ENCODE measurements around the gene DDOST.

The DDOST gene

DNA sequence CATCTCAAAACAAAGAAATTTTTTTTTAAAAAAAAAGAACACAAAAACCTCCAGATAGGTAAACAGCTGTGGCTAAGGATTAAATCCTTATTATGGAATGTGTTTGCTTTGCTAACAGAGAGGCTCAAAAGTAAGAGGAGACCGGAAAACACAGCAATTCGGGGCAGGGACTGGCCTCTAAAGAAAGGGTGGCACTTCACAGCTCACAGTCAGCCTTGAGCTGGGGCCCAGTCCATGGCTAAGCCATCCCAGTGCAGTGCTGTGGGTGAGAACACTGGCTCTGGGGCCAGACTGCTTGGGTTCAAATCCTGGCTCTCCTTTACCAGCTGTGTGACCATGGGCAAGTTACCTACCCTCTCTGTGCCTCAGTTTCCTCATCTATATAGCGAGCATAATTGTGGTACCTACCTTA, 28.5 kb upstream of the DDOST start:
- peaks cover under 1% of the 10 kb centered on the region for H3K4me1 ChIP-seq (ENCODE audit: control insufficient read depth, insufficient read depth, low read depth, low read length)
- peaks cover 0 to 5% of the 10 kb centered on the region in 2 experiments for H3K36me3 ChIP-seq (ENCODE audit: control insufficient read depth in 1 of 2, insufficient read depth in 2 of 2, low read depth in 1 of 2, low read length in 2 of 2)
- H3K14ac ChIP-seq (ENCODE audit: low read length in 2 of 2), result no peak overlapping the region
- no peak overlapping the region for H2BK120ac ChIP-seq (ENCODE audit: low read depth, low read length)
- 95% methylated on average over 3 of the region's 3 CpGs for WGBS
- no peak overlapping the region for H2AK5ac ChIP-seq (ENCODE audit: low read length, severe bottlenecking)
- no peak overlapping the region for H3K4ac ChIP-seq (ENCODE audit: low read depth in 1 of 2, low read length in 2 of 2)
- no peak overlapping the region for H2BK15ac ChIP-seq (ENCODE audit: low read depth, poor library complexity, severe bottlenecking)
- no peak overlapping the region for H3K23ac ChIP-seq (ENCODE audit: low read length in 2 of 2)
- no peak overlapping the region for H3K18ac ChIP-seq (ENCODE audit: low read depth in 1 of 2, low read length in 2 of 2)
- no peak overlapping the region for H3K9ac ChIP-seq (ENCODE audit: low read length)
- no peaks in the 10 kb centered on the region for H3K9me3 ChIP-seq (ENCODE audit: control insufficient read depth, low read length)
- H4K8ac ChIP-seq (ENCODE audit: low read length), result no peak overlapping the region
- H2BK12ac ChIP-seq (ENCODE audit: low read length in 2 of 2), result no peak overlapping the region
- no peak overlapping the region for H3K4me3 ChIP-seq (ENCODE audit: insufficient read depth in 1 of 2, low read depth in 1 of 2, low read length in 2 of 2)
- no peak overlapping the region for H4K91ac ChIP-seq (ENCODE audit: low read length)
- no peak overlapping the region for H3K27ac ChIP-seq (ENCODE audit: low read length, poor library complexity, severe bottlenecking)
- DNase-seq, result no peak
- no peaks in the 10 kb centered on the region for H3K79me1 ChIP-seq (replicated peaks; ENCODE audit: low read length, poor library complexity, severe bottlenecking)
- H2AFZ ChIP-seq (ENCODE audit: low read depth, low read length), result no peak overlapping the region
- H3K4me2 ChIP-seq (ENCODE audit: low read length, poor library complexity, severe bottlenecking), result no peak overlapping the region
- H2BK5ac ChIP-seq (ENCODE audit: low read depth, low read length, poor library complexity, severe bottlenecking), result no peak overlapping the region
- peaks cover 0 to 3% of the 10 kb centered on the region in 2 experiments for H3K27me3 ChIP-seq (ENCODE audit: control insufficient read depth in 1 of 2, insufficient read depth in 1 of 2, low read length in 2 of 2)

DNA sequence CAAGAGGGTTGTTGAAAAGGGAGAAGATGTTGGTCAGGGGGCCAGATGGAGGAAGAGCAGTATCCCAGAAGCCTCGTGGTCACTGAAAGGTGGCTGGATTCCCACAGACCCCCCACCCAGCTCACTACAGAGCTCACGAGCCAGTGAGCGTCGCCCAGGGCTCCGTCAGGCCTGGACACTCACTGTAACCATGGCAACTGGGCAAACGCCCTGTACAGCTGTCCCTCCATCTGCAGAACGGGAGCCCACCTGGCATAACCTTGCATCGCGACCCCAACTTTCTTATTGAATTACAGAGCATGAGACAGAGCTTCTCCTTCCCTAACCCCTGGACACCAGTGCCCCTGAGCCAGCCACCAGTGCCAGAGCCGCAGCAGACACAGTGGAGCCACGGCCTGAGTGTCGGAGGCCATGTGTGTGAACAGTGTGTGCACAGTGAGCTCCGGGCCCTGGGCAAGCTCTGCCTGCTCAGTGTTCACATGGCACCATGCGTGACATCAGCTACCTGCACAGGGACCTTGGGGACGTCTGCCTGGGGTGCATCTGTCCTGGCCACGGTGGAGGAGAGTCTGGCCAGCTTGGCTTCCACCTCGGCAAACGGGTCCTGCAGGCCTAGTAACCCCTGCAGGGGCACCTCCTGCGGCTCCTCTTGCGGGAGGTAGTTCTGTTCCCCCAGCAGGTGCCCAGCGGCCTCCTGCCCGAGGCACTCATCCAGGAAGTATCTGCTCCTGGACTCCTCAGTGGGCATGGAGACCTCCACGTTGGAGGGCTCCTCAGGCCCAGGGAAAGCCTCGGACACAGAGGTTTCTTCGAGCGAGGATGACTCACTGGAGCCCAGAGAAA, 25.9 kb upstream of the DDOST start:
- Histone ChIP-seq H2BK12ac (ENCODE audit: low read length in 2 of 2) (no peak overlapping the region), H3K23ac (ENCODE audit: low read length in 2 of 2) (no peak overlapping the region), H2BK15ac (ENCODE audit: low read depth, poor library complexity, severe bottlenecking) (no peak overlapping the region), H3K4ac (ENCODE audit: low read depth in 1 of 2, low read length in 2 of 2) (no peak overlapping the region), H4K91ac (ENCODE audit: low read length) (no peak overlapping the region), H3K9me3 (ENCODE audit: control insufficient read depth, low read length) (no peaks in the 10 kb centered on the region), H3K36me3 (ENCODE audit: control insufficient read depth in 1 of 2, insufficient read depth in 2 of 2, low read depth in 1 of 2, low read length in 2 of 2) (peaks cover 0 to 10% of the 10 kb centered on the region in 2 experiments), H3K4me3 (ENCODE audit: insufficient read depth in 1 of 2, low read depth in 1 of 2, low read length in 2 of 2) (no peak overlapping the region), H3K27me3 (ENCODE audit: control insufficient read depth in 1 of 2, insufficient read depth in 1 of 2, low read length in 2 of 2) (peaks cover 0 to 3% of the 10 kb centered on the region in 2 experiments), H3K4me2 (ENCODE audit: low read length, poor library complexity, severe bottlenecking) (no peak overlapping the region), H3K27ac (ENCODE audit: low read length, poor library complexity, severe bottlenecking) (no peak overlapping the region), H2AK5ac (ENCODE audit: low read length, severe bottlenecking) (no peak overlapping the region), H3K9ac (ENCODE audit: low read length) (no peak overlapping the region), H3K18ac (ENCODE audit: low read depth in 1 of 2, low read length in 2 of 2) (no peak overlapping the region), H2BK5ac (ENCODE audit: low read depth, low read length, poor library complexity, severe bottlenecking) (no peak overlapping the region), H3K14ac (ENCODE audit: low read length in 2 of 2) (no peak overlapping the region), H2AFZ (ENCODE audit: low read depth, low read length) (no peak overlapping the region), H3K79me1 (replicated peaks; ENCODE audit: low read length, poor library complexity, severe bottlenecking) (no peaks in the 10 kb centered on the region), H4K8ac (ENCODE audit: low read length) (no peak overlapping the region), H2BK120ac (ENCODE audit: low read depth, low read length) (no peak overlapping the region), H3K4me1 (ENCODE audit: control insufficient read depth, insufficient read depth, low read depth, low read length) (no peaks in the 10 kb centered on the region)
- DNase-seq, result no peak
- WGBS, result 91% methylated on average over 26 of the region's 26 CpGs

DNA sequence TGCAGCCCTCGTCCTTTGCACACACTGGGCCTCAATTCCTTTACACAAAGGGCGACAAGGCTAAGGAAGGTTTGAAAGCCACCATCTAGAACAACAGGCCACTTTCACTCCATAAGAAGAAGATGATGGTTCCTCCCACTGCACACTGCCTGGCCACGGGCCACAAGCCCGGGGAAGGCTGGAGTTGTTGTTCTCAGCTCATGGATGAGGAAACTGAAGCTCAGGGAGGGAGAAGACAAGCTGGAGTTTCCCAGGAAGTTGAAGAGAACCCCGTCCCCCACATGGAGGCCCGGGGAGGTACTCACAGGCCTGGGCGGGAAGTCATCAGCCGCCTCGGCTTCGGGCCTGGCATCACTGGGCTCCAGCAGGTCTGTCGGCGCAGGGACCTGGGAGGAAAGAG, 24.6 kb upstream of the DDOST start:
- H3K9ac ChIP-seq (ENCODE audit: low read length), result no peak overlapping the region
- DNase-seq, result no peak
- H3K18ac ChIP-seq (ENCODE audit: low read depth in 1 of 2, low read length in 2 of 2), result no peak overlapping the region
- peaks cover 0 to 10% of the 10 kb centered on the region in 2 experiments for H3K36me3 ChIP-seq (ENCODE audit: control insufficient read depth in 1 of 2, insufficient read depth in 2 of 2, low read depth in 1 of 2, low read length in 2 of 2)
- H2AFZ ChIP-seq (ENCODE audit: low read depth, low read length), result no peak overlapping the region
- no peak overlapping the region for H2BK15ac ChIP-seq (ENCODE audit: low read depth, poor library complexity, severe bottlenecking)
- H3K9me3 ChIP-seq (ENCODE audit: control insufficient read depth, low read length), result no peaks in the 10 kb centered on the region
- H3K27me3 ChIP-seq (ENCODE audit: control insufficient read depth in 1 of 2, insufficient read depth in 1 of 2, low read length in 2 of 2), result peaks cover 0 to 3% of the 10 kb centered on the region in 2 experiments
- no peak overlapping the region for H2BK120ac ChIP-seq (ENCODE audit: low read depth, low read length)
- H3K4me1 ChIP-seq (ENCODE audit: control insufficient read depth, insufficient read depth, low read depth, low read length), result no peaks in the 10 kb centered on the region
- no peak overlapping the region for H4K91ac ChIP-seq (ENCODE audit: low read length)
- no peak overlapping the region for H3K4me2 ChIP-seq (ENCODE audit: low read length, poor library complexity, severe bottlenecking)
- no peak overlapping the region for H2BK12ac ChIP-seq (ENCODE audit: low read length in 2 of 2)
- no peaks in the 10 kb centered on the region for H3K79me1 ChIP-seq (replicated peaks; ENCODE audit: low read length, poor library complexity, severe bottlenecking)
- H3K27ac ChIP-seq (ENCODE audit: low read length, poor library complexity, severe bottlenecking), result no peak overlapping the region
- 89% methylated on average over 4 of the region's 12 CpGs for WGBS
- no peak overlapping the region for H3K4me3 ChIP-seq (ENCODE audit: insufficient read depth in 1 of 2, low read depth in 1 of 2, low read length in 2 of 2)
- no peak overlapping the region for H3K14ac ChIP-seq (ENCODE audit: low read length in 2 of 2)
- no peak overlapping the region for H2AK5ac ChIP-seq (ENCODE audit: low read length, severe bottlenecking)
- H3K23ac ChIP-seq (ENCODE audit: low read length in 2 of 2), result no peak overlapping the region
- no peak overlapping the region for H2BK5ac ChIP-seq (ENCODE audit: low read depth, low read length, poor library complexity, severe bottlenecking)
- H4K8ac ChIP-seq (ENCODE audit: low read length), result no peak overlapping the region
- no peak overlapping the region for H3K4ac ChIP-seq (ENCODE audit: low read depth in 1 of 2, low read length in 2 of 2)

DNA sequence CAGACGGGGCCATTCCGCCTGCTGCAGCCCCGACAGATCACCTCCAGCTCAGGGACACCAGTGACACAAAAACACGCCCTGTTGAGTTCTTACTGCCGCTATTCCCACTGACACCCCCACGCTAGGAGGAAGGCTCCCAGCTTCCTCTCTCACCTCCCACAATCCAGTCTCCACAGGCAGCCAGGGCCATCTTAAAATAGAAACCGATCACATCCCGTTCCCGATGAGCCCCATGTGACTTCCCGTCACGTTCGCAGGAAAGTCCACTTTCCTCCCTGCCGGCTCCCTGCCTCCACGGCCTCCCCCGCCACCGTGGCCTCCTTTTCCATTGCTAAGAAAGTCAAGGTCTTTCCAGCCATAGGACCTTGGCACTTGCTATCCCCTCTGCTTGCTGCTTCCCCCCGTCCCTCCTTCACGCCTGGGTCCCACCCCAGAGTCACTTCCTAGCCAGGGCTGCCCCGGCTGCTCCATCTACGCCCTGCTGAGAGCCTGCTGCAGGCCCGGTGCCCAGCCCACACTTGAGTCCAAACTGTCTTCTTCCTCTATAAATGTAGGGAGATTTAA, 24.0 kb upstream of the DDOST start:
- H2AK5ac ChIP-seq (ENCODE audit: low read length, severe bottlenecking), result no peak overlapping the region
- H3K79me1 ChIP-seq (replicated peaks; ENCODE audit: low read length, poor library complexity, severe bottlenecking), result no peaks in the 10 kb centered on the region
- no peak overlapping the region for H3K4ac ChIP-seq (ENCODE audit: low read depth in 1 of 2, low read length in 2 of 2)
- DNase-seq, result no peak
- no peak overlapping the region for H3K9ac ChIP-seq (ENCODE audit: low read length)
- no peak overlapping the region for H2BK5ac ChIP-seq (ENCODE audit: low read depth, low read length, poor library complexity, severe bottlenecking)
- no peak overlapping the region for H3K14ac ChIP-seq (ENCODE audit: low read length in 2 of 2)
- peaks cover 0 to 3% of the 10 kb centered on the region in 2 experiments for H3K27me3 ChIP-seq (ENCODE audit: control insufficient read depth in 1 of 2, insufficient read depth in 1 of 2, low read length in 2 of 2)
- no peak overlapping the region for H2BK15ac ChIP-seq (ENCODE audit: low read depth, poor library complexity, severe bottlenecking)
- H3K36me3 ChIP-seq (ENCODE audit: control insufficient read depth in 1 of 2, insufficient read depth in 2 of 2, low read depth in 1 of 2, low read length in 2 of 2), result peaks cover 0 to 10% of the 10 kb centered on the region in 2 experiments
- H3K27ac ChIP-seq (ENCODE audit: low read length, poor library complexity, severe bottlenecking), result no peak overlapping the region
- H2BK12ac ChIP-seq (ENCODE audit: low read length in 2 of 2), result no peak overlapping the region
- H2BK120ac ChIP-seq (ENCODE audit: low read depth, low read length), result no peak overlapping the region
- H3K4me3 ChIP-seq (ENCODE audit: insufficient read depth in 1 of 2, low read depth in 1 of 2, low read length in 2 of 2), result no peak overlapping the region
- H3K4me2 ChIP-seq (ENCODE audit: low read length, poor library complexity, severe bottlenecking), result no peak overlapping the region
- H4K91ac ChIP-seq (ENCODE audit: low read length), result no peak overlapping the region
- H3K18ac ChIP-seq (ENCODE audit: low read depth in 1 of 2, low read length in 2 of 2), result no peak overlapping the region
- H4K8ac ChIP-seq (ENCODE audit: low read length), result no peak overlapping the region
- WGBS, result 94% methylated on average over 20 of the region's 21 CpGs
- no peak overlapping the region for H2AFZ ChIP-seq (ENCODE audit: low read depth, low read length)
- H3K23ac ChIP-seq (ENCODE audit: low read length in 2 of 2), result no peak overlapping the region
- H3K4me1 ChIP-seq (ENCODE audit: control insufficient read depth, insufficient read depth, low read depth, low read length), result no peaks in the 10 kb centered on the region
- no peaks in the 10 kb centered on the region for H3K9me3 ChIP-seq (ENCODE audit: control insufficient read depth, low read length)
